Glomerular visceral epithelial cell (primary cell): ENCODE measurements around the gene ACTA2.
"Not testable (repeated sequence)": the region's sequence is repeated elsewhere in the genome, so short reads cannot be mapped to it uniquely, and the experiment has no call there.

Experiments used
- DNase-seq: peaks from one replicate; pipeline ENCODE4 v3.0.0-alpha.2; 2016; ENCODE audit errors: extremely low spot score

Gene ACTA2

DNA sequence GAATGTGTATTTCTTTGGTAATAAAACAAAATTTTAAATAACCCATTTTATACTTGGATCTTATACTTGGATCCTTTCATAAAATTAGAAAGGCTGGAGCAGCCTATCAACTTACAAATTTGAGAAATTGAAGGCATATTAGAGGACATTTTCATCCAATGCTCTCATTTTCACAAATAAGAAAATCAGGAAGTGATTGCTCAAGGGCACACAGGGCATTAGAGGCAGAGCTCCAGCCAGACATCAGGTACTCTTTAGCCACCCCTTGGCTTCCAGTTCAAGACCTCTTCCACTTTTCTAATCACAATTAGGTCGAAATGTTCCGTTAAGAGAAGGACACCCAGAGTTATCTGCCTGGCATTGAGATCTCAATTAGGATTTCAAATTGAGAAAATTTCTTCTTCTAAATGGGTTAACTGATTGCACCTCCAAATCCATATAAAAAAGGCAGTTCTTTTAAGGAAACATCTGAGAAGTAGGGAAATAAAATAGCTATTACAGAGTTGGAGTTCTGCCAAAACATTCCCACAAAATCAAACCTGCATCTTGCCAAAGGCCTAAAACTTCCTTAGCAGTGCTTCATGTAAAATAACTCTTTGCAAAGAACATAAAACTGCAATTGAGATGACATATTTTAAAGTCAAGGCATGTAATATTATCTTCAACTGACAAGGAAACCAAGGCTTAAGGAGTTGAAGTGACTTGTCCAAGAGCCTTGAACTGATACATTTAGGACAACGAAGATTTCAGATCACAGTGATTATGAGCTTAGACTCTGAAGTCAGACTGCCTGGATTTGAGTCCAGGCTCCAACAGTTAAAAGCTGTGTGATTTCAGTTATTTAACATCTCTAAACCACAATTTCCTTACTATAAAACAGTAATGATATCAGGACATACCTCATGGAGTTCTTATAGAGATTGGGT is 2.4 kb downstream of the ACTA2 start:
- DNase-seq: no peak

DNA sequence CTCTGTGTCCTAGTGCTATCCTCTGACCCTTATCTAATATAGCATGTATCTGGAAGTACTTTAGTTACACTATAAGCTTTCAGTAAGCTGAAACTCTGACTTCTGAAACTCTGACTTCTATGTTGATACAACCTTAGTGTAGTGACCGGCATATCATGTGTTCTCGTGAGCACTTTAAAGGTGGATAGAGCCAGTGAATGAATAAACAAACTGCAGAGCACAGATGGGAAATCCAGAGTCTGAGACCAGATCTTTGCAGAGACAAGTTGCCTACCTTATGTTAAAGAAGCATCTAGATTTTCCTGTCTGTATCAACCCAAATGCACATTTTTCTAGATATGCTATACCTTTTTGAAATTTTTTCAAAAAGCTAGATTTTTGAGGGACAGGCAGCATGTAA is 3.5 kb downstream of the ACTA2 start:
- no peak for DNase-seq

DNA sequence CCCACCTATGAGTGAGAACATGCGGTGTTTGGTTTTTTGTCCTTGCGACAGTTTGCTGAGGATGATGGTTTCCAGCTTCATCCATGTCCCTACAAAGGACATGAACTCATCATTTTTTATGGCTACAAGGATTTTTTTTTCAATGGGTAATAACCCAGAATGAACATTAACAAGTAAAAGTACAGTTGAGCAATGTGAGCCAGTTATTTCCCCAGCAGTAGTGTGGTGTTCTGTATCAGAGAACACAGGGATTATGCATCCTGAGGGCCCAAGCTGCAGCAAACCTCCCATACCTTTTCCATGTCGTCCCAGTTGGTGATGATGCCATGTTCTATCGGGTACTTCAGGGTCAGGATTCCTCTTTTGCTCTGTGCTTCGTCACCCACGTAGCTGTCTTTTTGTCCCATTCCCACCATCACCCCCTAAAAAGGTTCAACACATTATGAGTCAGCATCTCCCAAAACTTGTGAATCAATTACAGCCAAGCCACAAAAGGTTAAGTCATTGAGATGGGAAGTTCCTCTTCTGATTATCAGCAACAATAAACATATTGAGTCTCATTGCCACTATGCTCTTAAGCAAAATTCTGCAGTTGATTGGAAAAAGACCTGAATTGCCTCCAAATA is 5.5 kb downstream of the ACTA2 start:
- DNase-seq: no peak

DNA sequence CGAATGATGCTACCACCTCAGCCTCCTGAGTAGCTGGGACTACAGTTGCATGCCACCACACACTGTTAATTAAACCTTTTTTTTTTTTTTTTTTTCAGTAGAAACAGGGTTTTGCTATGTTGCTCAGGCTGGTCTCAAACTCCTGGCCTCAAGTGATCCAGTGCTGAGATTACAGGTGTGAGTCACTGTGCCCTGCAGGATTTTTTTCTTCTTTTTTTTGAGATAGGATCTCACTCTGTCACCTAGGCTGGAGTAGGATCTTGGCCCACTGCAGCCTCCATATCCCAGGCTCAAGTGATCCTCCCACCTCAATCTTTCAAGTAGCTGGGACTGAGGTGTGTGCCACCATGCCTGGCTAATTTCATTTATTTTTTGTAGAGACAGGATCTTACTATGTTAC is 6.4 kb downstream of the ACTA2 start:
- no peak for DNase-seq

DNA sequence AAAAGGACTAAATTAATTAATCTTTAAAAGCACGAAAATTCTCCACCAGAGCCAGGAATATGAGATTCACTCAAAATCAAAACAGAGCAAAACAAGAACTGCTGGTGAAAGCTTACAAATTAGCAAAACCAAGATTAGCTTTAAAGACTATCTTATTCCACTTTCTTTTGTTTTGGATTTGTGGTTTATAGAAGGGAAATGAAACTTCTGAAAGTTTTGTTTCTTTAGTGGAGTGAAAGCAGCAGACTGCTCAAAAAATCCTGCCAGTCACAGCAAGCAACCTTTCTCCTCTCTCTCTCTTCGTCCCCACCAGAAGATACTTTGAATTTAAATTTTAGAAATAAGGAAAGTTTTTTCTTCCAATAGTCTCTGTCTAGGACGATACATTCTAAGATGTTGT is 7.8 kb downstream of the ACTA2 start:
- DNase-seq: no peak

DNA sequence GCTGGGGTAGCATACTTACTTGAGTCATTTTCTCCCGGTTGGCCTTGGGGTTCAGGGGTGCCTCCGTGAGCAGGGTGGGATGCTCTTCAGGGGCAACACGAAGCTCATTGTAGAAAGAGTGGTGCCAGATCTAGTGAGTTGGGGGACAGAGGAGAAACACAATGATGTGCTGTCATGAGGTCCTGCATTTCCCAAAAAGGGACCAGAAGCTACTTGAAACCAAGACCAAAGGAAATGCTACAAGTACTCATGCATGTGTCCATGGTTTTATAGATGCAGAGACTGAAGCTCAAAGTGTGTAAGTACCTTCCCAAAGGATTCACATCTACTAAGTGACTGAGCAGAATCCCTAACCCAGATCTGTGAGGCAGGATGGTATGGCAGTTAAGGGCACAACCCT is 8.8 kb downstream of the ACTA2 start:
- no peak for DNase-seq

DNA sequence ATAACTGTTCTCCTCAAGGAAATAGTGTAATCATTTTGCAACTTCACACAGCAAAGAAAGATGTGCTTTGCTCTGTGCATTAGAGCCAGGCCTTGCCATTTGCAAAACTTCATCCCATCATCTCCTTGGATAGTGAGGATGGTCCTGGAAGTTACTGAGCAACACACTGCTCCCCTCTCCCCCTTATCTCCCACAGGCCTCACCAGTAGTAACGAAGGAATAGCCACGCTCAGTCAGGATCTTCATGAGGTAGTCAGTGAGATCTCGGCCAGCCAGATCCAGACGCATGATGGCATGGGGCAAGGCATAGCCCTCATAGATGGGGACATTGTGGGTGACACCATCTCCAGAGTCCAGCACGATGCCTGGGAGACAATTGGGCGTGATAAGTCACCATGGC is 11.5 kb downstream of the ACTA2 start:
- DNase-seq: no peak

DNA sequence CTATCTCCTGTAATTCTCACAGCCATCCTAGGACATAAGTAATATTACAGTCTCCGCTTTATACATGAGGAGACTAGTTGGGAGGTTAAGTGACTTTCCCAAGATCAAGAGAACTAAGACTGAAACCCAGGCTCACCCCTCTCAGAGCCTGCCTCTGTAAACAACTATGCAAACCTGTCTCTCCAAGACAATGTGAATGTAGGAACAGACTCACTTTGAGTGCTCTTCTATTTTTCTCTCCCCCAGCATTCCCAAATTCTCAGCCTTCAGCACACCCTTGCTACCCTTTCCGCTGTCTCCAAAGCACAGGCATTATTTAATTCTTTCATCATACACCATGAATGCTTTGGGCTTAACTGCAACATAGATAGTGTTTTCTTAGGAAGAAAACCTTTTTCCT is 13.6 kb downstream of the ACTA2 start:
- DNase-seq: no peak

DNA sequence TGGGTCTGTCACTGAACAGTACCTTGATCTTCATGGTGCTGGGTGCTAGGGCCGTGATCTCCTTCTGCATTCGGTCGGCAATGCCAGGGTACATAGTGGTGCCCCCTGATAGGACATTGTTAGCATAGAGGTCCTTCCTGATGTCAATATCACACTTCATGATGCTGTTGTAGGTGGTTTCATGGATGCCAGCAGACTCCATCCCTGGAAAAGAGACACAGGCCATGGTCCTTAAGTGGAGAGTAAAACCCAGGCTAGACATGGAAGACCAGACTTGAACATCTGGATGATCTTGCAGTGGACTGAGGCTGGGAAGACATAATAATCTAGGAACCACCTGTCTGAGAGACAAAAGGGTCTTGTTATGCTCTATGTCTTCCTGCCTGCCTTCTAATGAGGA is 14.5 kb downstream of the ACTA2 start:
- no peak for DNase-seq

DNA sequence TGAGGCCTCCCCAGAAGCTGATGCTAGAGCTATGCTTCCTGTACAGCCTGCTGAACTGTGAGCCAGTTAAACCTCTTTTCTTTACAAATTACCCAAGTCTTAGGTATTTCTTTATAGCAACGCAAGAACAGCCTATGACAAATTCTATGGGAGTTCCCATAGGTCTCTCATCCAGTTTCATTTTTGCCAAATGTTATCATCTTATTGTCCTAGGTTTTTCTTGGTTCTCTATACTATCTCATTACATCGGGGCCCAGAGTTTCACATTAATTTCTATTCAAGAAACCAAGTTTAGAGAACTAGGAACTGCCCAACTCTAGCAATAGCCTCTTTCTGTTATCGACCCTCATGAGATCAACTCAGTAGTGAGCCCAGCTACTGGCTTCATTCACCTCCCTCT is 15.9 kb downstream of the ACTA2 start:
- DNase-seq: no peak

DNA sequence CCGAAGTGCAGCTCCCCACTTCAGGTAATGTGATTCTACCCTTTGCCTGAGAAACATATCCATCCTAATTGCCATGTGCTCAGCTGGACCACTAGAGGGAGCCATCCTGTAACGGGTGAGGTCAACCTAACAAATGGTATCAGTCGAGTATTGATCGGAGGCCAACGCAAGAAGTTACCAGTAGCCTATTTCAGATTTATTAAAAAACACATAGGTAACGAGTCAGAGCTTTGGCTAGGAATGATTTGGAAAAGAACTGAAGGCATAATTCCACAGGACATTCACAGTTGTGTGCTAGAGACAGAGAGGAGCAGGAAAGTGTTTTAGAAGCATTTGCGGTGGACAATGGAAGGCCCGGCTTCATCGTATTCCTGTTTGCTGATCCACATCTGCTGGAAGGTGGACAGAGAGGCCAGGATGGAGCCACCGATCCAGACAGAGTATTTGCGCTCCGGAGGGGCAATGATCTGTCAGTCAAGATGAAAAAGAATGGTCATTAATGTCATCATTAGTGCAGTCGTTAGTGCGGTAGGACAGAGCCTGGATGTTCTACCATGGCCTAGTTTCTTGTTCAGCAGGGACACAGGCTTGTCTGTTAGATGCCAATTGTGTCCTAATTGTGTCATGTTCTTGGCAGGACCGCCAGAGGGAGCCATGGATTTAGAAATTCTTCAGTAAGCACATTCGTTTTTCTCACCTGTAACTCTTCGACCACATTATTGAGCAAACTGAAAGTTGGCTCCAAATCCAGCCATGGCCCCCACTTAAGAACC is 17.5 kb downstream of the ACTA2 start:
- DNase-seq: peak; percentile 81

DNA sequence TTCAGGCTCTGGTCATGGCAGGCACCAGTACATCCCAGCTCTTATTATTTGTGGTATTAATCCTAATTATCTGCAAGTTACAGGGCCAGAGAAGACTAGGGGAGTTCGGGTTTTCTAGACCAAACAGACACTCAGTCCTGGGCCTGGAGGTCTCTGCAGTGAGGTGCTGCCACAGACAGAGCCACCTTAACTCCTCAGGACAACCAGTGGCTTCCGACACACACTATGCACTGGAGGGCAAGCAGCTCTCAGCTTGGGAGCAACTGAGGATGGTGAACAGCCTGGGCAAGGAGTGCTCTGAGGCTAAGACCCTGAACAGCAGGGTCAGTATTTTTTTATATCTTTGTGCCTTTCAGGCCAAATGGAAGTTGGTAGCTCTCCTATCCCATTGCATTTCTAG is 19.0 kb downstream of the ACTA2 start:
- no peak for DNase-seq

DNA sequence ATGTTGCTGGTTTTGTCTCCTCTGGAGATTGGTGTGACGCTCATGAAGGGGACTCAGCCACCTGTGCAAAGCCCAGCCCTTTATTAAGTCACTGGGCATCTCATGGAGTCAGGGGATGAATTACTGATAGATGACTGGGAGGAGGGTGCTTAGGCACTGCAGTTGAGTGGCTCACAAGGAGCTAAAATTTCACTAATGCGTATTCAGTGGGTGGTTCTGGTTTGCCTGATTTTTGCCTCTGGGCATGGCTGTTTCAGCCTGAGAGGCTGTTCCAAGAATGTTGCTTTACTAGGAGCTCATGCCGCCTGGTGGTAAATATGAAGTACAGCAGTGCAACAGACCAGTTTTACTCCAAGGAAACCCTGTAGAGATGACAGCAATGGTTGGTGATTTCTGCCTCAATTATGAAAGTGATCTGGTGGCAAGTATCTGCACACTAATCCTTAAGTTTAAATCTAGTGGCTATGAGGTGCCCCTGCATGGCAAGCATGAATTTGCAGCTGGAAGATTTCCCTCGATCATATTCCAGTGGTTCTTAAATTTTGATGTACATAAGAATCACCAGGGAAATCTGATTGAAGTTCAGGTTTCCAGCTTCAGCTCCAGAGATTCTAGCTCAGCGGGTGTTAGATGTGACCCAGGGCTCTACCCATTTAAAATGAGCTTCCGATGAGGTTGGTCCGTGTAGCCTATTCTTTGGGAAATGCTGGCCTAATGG is 19.9 kb downstream of the ACTA2 start:
- peak; percentile 68 for DNase-seq

DNA sequence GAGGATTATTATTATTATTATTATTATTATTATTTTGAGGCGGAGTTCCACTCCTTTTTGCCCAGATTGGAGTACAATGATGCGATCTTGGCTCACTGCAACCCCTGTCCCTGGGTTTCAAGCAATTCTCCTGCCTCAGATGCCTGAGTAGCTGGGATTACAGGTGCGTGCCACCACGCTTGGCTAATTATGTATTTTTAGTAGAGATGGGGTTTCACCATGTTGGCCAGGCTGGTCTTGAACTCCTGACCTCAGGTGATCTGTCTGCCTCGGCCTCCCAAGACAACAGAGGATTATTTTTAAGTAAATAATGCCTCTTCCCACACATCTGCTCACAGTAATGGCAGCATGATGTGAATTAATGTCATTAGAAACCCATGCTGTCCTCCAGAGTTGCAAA is 20.5 kb downstream of the ACTA2 start:
- DNase-seq: not testable (repeated sequence)

DNA sequence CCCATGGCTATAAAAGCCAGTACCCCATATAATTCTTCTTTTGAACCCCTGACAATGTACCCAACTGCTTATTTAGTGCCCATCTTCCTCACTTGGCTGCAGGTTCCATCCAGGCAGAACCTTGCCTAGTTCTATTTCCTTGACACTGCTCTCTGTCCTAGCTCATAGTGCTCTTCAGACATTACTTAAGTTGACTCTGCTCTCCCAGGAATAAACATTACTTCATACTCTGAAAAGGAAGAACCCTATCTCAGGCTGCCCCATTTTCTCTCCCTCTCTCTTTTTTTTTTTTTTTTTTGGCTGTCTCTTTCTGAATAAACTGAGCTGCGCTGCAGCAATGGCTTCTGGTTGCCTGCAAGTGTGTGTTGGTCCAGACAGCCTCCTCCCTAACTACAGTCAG is 21.0 kb downstream of the ACTA2 start:
- no peak for DNase-seq

DNA sequence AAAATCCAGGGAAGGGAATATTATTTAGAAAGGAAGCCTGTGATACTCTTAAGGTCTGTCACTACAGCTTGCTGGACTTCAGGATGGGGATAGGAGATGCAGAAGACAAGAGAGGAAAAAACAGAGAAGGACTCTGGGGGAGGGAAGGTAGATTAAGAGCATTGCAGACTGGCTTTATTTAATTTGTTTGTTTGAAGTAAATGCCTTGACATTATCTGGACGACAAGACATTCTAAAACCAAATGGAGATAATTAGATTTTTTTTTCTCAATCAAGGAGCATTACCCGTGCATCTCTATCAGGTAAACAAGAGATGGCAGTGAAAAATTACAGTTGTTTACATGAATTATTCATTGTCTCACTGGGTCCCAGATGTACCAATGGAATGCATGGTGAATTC is 24.3 kb downstream of the ACTA2 start:
- DNase-seq: no peak

DNA sequence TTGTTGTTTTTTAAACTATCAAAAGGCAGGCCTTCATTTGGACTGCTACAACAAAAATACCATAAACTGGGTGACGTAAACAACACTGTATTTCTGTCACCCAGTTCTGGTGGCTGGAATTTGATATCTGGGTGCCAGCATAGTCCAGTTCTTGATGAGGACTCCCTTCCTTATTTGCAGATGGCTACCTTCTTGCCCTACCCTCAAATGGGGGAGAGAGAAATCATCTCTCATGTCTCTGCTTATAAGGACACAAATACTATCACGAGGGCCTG is 25.2 kb downstream of the ACTA2 start:
- no peak for DNase-seq

DNA sequence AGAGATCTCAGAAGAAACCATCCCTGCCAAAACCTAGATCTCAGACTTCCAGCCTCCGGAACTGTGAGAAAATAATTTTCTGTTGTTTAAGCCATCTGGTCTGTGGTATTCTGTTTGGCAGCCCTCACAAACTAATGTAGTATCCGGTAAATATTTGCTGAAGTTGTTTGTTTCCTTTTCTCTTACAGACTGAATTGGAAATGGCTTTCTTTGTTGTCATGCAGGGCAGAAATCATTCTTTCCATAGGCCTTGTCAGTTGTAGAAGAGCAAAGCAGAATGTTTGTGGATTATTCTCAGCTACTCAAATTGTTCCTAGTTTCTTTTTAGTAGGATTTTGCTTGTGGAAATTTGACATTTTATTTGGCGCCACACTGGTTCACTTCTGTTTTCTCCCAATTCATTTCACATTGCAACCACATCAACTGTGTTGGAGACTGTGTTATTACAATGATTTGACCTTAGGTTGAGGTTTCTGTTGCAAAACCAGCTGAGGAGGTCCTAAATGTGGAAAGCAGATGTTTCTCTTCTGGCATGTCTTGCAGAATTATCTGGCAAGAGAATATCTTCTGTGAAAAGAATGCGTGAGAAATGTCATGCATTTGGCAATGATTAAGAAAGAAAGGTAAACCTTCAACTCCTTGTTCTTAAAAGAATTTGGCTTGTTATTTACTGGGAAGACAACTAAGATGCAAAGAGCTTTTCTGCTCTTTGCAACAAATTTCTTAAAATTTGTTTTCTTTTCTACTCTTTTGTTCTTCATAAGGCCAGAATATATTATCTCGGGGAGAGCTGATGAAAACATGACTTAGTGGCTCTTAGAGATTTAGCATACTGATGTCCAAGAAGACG is 25.8 kb downstream of the ACTA2 start:
- DNase-seq: no peak

DNA sequence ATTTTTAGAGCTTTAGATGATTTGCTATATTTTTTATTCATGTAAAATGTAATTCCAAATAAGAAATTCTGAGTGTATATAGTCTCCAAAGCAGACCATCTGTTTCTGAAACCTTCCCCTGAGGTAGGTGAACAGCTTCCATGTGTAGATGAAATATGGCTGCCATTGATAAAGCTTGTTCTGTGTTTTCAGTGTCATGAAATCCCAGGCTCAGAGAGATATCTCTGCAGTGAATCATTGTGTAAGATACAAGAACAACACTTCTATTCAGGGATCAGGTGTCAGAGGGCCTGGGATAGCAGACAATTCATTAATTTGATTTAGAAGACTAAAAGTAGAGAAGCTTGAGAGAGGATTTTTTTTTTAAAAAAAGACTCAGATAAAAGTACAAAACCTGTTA is 29.1 kb downstream of the ACTA2 start:
- DNase-seq: no peak

DNA sequence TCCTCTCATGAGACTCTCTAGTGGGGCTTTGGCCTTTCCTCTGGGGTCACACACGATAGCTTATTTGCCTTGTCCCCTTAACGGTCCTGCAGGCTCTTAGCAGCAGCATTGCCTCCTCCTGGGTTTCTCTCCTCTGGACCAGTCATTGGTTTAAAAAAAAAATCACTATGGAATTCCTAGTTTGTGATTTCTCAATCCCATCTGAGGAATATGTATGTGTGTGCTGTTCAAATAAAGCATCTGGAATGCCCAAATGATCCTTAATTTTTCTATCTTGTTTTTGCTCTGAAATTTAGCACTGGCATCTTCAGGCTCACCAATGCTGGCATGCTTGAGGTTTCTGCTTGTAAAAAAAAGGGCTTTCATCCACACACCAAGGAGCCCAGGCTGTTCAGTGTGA is 30.5 kb downstream of the ACTA2 start:
- no peak for DNase-seq

DNA sequence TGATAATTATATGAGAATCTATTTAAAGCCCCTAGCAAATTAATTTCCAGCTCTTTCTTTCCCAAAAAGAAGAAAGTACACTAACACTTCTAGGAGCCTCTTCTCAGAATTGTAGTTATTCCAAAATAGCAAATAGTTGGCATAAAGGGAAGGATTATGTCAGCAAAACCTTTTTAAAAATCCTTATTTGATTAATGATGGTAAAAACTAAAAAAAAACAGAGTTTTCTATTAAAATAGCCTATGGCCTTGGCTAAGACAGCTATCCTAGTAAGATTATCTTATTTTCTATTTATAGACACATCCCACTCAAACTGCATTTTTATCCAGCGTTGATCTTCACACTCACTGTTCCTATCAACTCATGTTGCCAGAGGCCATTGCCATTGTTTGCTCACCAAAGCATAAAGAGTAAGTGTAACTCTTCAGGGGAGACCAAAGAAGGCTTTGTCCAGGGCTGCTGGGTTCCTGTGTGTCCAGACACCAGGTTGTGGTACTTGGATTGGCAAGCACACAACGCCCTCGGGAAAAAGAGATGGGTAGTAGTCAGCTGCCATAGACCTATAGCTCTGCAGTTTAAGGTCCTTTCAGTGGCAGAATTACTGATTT is 31.5 kb downstream of the ACTA2 start:
- DNase-seq: no peak
